K562 (cell line): Measurements from ENCODE around the gene DTHD1. TPM values are rescaled to one million over a fixed set of nuclear protein-coding genes. Genes with fewer than 3 reads are reported as not detected.

Source experiments
- ATAC-seq: fragments of 200-7000 bp; cut with Tn5 transposase; 3 replicates; pipeline ENCODE4 v1.9.1; 2020; ENCODE audit warnings: moderate library complexity
- BruUV-seq: library from RNA; stranded (reverse); fragments of 400-500 nt; replicated peaks from 2 replicates; lab custom pipeline; 2021; lab: Mats Ljungman, UMichigan
- CTCF ChIA-PET: fragments of 300-600 bp; formaldehyde crosslinking; extraction: SDS; loops from one replicate; lab custom pipeline; 2021; ENCODE audit warnings: low intra/inter-chr PET ratio; lab: Yijun Ruan, JAX
- POLR2A ChIA-PET: fragments of 300-600, 350-650 bp; sonication (Branson Sonifier 250); formaldehyde crosslinking; extraction: SDS; loops from one replicate; lab custom pipeline; 2021; ENCODE audit warnings: antibody characterized with exemption, inconsistent platforms; lab: Yijun Ruan, JAX
- DNase-seq, 4 experiments: peaks; one replicate each; pipeline versions ENCODE4 v3.0.0 to v3.0.0-alpha.2; 2011 to 2018; ENCODE audit warnings: low spot score in 3 of 4, mixed read lengths in 3 of 4; ENCODE audit errors: extremely low read depth in 1 of 4
- FAIRE-seq: peaks from 2 replicates; lab custom pipeline; 2011; peaks lifted over from hg19 to GRCh38; lab: Jason Lieb, UNC
- H2AFZ ChIP-seq: 2 replicates; pipeline ENCODE4 v1.6.0; 2011; ENCODE audit warnings: low read depth, low read length, control low read depth, inconsistent platforms
- H3K27ac ChIP-seq: fragments of 200-600 bp; 3 replicates; pipeline ENCODE4 v1.8.0; 2011; ENCODE audit warnings: low read depth, mild to moderate bottlenecking, control low read depth, inconsistent platforms, low read length, moderate library complexity, mixed read lengths; ENCODE audit errors: extremely low read depth
- H3K27me3 ChIP-seq, 2 experiments: fragments of 300-600 bp in 1 of 2; 2 replicates in 1 of 2; 3 replicates in 1 of 2; pipeline versions ENCODE4 v1.6.0 to v1.8.0; 2011; ENCODE audit warnings: inconsistent platforms in 2 of 2, low read length in 2 of 2, mild to moderate bottlenecking in 1 of 2, mixed read lengths in 1 of 2, moderate library complexity in 1 of 2; ENCODE audit not compliant: control insufficient read depth in 2 of 2, insufficient read depth in 2 of 2
- H3K36me3 ChIP-seq: fragments of 300-600 bp; 3 replicates; pipeline ENCODE4 v1.8.0; 2011; ENCODE audit warnings: mild to moderate bottlenecking, low read length, inconsistent platforms; ENCODE audit not compliant: control insufficient read depth, insufficient read depth
- H3K4me1 ChIP-seq, 2 experiments: fragments of 200-600 bp in 1 of 2; replicated peaks in 1 of 2; 2 replicates in 1 of 2; 3 replicates in 1 of 2; pipeline versions ENCODE4 v1.5.1 to v1.8.0; 2011; ENCODE audit warnings: inconsistent platforms in 2 of 2, low read length in 2 of 2, mild to moderate bottlenecking in 1 of 2, mixed read lengths in 1 of 2, moderate library complexity in 1 of 2; ENCODE audit not compliant: control insufficient read depth in 2 of 2, insufficient read depth in 2 of 2
- H3K4me2 ChIP-seq: 2 replicates; pipeline ENCODE4 v1.6.1; 2011; ENCODE audit warnings: low read length, control low read depth, inconsistent platforms, mixed read lengths; ENCODE audit not compliant: insufficient read depth
- H3K4me3 ChIP-seq: fragments of 200-600 bp; sonication (generic), shearing (Covaris generic); 2 replicates; pipeline ENCODE4 v1.5.1; 2016; ENCODE audit warnings: control low read depth, inconsistent platforms
- H3K79me2 ChIP-seq: fragments of 200-600 bp; 3 replicates; pipeline ENCODE4 v1.8.0; 2011; ENCODE audit warnings: low read length, inconsistent platforms; ENCODE audit not compliant: control insufficient read depth, insufficient read depth
- H3K9ac ChIP-seq, 2 experiments: 2 replicates each; pipeline versions ENCODE4 v1.6.0 to v1.6.1; 2011; ENCODE audit warnings: low read depth in 2 of 2, low read length in 2 of 2, control low read depth in 1 of 2, inconsistent platforms in 1 of 2, mild to moderate bottlenecking in 1 of 2, mixed read lengths in 1 of 2; ENCODE audit not compliant: insufficient read depth in 1 of 2
- H3K9me1 ChIP-seq: one replicate; pipeline ENCODE4 v1.6.0; 2011; ENCODE audit warnings: inconsistent platforms, mild to moderate bottlenecking, low read length, moderate library complexity; ENCODE audit not compliant: control insufficient read depth, insufficient read depth
- H3K9me3 ChIP-seq: replicated peaks from 2 replicates; pipeline ENCODE4 v1.5.1; 2011; ENCODE audit warnings: low read depth, low read length, inconsistent platforms; ENCODE audit not compliant: control insufficient read depth, insufficient read depth
- H4K20me1 ChIP-seq: replicated peaks from 2 replicates; pipeline ENCODE4 v1.6.1; 2011; ENCODE audit warnings: low read length, inconsistent platforms, mixed read lengths; ENCODE audit not compliant: control insufficient read depth, insufficient read depth
- ARHGAP35 ChIP-seq: fragments of 450-650 bp; IDR thresholded peaks from 2 replicates; pipeline ENCODE4 v1.6.1; 2018; ENCODE audit not compliant: partially characterized antibody
- BACH1 ChIP-seq: fragments of 200-800 bp; sonication (Bioruptor generic); IDR thresholded peaks from 2 replicates; pipeline ENCODE4 v1.6.1; 2016; ENCODE audit warnings: missing genetic modification characterization, missing compliant biosample characterization
- BRCA1 ChIP-seq, 2 experiments: fragments of 450-650 bp in 1 of 2; sonication (generic) in 1 of 2; formaldehyde crosslinking in 1 of 2; IDR thresholded peaks; 2 replicates each; pipeline versions ENCODE4 v1.5.0 to v1.6.1; 2017 to 2020; ENCODE audit warnings: mild to moderate bottlenecking in 1 of 2, missing genetic modification reagents in 1 of 2
- CC2D1A ChIP-seq: fragments of 450-650 bp; IDR thresholded peaks from 2 replicates; pipeline ENCODE4 v1.6.1; 2017; ENCODE audit warnings: mild to moderate bottlenecking
- L3MBTL2 ChIP-seq: fragments of 450-650 bp; IDR thresholded peaks from 2 replicates; pipeline ENCODE4 v1.6.1; 2016; ENCODE audit warnings: mild to moderate bottlenecking, moderate library complexity
- MAFG ChIP-seq: fragments of 450-650 bp; conservative IDR thresholded peaks from 2 replicates; pipeline ENCODE4 v1.6.1; 2016; ENCODE audit warnings: missing genetic modification characterization, missing compliant biosample characterization
- NCOA4 ChIP-seq: fragments of 450-650 bp; IDR thresholded peaks from 2 replicates; pipeline ENCODE4 v1.6.1; 2018; ENCODE audit warnings: mild to moderate bottlenecking; ENCODE audit not compliant: partially characterized antibody
- NFATC3 ChIP-seq: fragments of 450-650 bp; IDR thresholded peaks from 2 replicates; pipeline ENCODE4 v1.6.1; 2017; ENCODE audit warnings: mild to moderate bottlenecking
- PHB ChIP-seq: fragments of 250-450 bp; sonication (Bioruptor Pico); IDR thresholded peaks from 2 replicates; pipeline ENCODE4 v1.5.0; 2021
- RBM22 ChIP-seq: fragments of 200-400 bp; formaldehyde crosslinking; IDR thresholded peaks from 2 replicates; pipeline ENCODE4 v1.6.1; 2018; ENCODE audit warnings: low read length, low read depth; ENCODE audit not compliant: poor library complexity, severe bottlenecking
- RFX5 ChIP-seq: IDR thresholded peaks from 2 replicates; pipeline ENCODE4 v1.6.1; 2011; ENCODE audit warnings: low read depth, mild to moderate bottlenecking, improper control_type of control experiment, low read length
- SRSF3 ChIP-seq: fragments of 200-400 bp; formaldehyde crosslinking; IDR thresholded peaks from 2 replicates; pipeline ENCODE4 v1.6.1; 2016; ENCODE audit warnings: mild to moderate bottlenecking, low read length, moderate library complexity; ENCODE audit not compliant: insufficient read depth
- TEAD2 ChIP-seq: fragments of 450-650 bp; IDR thresholded peaks from 2 replicates; pipeline ENCODE4 v1.6.1; 2016; ENCODE audit warnings: missing genetic modification characterization, control low read depth, missing compliant biosample characterization
- XRCC3 ChIP-seq: fragments of 450-650 bp; IDR thresholded peaks from 2 replicates; pipeline ENCODE4 v1.6.1; 2017; ENCODE audit warnings: mild to moderate bottlenecking, moderate library complexity
- ZFP1 ChIP-seq: fragments of 450-650 bp; formaldehyde crosslinking; IDR thresholded peaks from 2 replicates; pipeline ENCODE4 v1.4.0; 2020; ENCODE audit warnings: mild to moderate bottlenecking, mixed read lengths
- ZNF133 ChIP-seq: fragments of 250-450 bp; sonication (Bioruptor Pico); IDR thresholded peaks from 2 replicates; pipeline ENCODE4 v1.4.0; 2020; ENCODE audit warnings: mild to moderate bottlenecking
- WGBS: fragments of 100-300 bp; shearing (Covaris generic); methylation state at CpG from one replicate; pipeline ENCODE4 v1.1.6; 2016; ENCODE audit warnings: low coverage, mixed read lengths; ENCODE audit not compliant: insufficient coverage; ENCODE audit errors: missing lambda C conversion rate; 5-methylcytosine and 5-hydroxymethylcytosine counted together
- in situ Hi-C: fragments of 300-500 bp; cut with MboI; formaldehyde crosslinking; loops from 4 replicates; pipeline ENCODE4 v1.15.0; 2018; ENCODE audit warnings: inconsistent platforms, mixed read lengths
- intact Hi-C: fragments of 100-400 bp; cut with micrococcal nuclease; formaldehyde crosslinking; loops from 2 replicates; pipeline ENCODE4 v1.14.2; 2022
- polyA plus RNA-seq, 8 experiments: library from polyadenylated mRNA; depleted of rRNA in 4 of 8; stranded (reverse) in 5 of 8; unstranded in 3 of 8; fragments of >200 nt; fragmentation: Nextera tagmentation in 2 of 8; fragmentation: Illumina TruSeq in 1 of 8; extraction: Ambion mirVana in 2 of 8; extraction: Trizol in 1 of 8; gene quantifications; 2 replicates each; pipeline versions ENCODE4 v1.2.1 to v1.2.3, GENCODE V29; 2011 to 2014; ENCODE audit warnings: inconsistent platforms in 1 of 8, missing spikeins in 1 of 8
- total RNA-seq, 7 experiments: library from RNA; depleted of rRNA in 6 of 7; stranded (reverse); fragments of >200 nt in 6 of 7; fragmentation: Illumina TruSeq in 2 of 7; extraction: Trizol in 2 of 7; gene quantifications; 2 replicates each; pipeline versions ENCODE4 v1.2.1 to v1.2.3, GENCODE V29; 2011 to 2021; ENCODE audit warnings: low replicate concordance in 1 of 7
- TF ChIP-seq, protein P1 (sequence below): IDR thresholded peaks from 3 replicates; pipeline ENCODE4 v1.6.1; 2011; ENCODE audit warnings: borderline replicate concordance, mild to moderate bottlenecking; ENCODE audit not compliant: insufficient read length, insufficient read depth
- TF ChIP-seq, protein P2 (sequence below): fragments of 450-650 bp; IDR thresholded peaks from 2 replicates; pipeline ENCODE4 v1.6.1; 2018; ENCODE audit not compliant: partially characterized antibody

Gene DTHD1
- total and polyA plus RNA-seq, 9 of the 15 experiments (the other 6 are each of a cell fraction or from before 2014, with no cell fraction given) = not detected

DNA sequence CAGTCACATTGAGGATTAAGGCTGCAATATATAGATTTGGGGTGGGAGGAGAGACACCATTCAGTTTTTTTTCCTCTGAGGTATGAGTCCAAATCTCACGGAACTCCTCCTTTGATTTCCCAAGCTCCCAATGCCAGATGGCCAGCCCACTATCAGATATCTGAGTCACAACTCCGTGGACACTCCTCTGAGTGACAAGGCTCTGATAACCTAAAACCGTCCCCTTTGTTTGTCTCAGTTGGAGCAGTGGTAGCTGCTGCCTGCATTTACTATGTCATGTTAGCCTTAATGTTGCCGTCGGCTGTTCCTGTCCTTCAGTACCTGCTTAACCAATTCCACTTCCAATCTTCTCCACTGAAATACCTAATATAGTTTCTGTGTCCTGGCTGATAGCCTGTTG is 107.3 kb downstream of the DTHD1 start (continued):
- TF ChIP-seq, protein P1, sequence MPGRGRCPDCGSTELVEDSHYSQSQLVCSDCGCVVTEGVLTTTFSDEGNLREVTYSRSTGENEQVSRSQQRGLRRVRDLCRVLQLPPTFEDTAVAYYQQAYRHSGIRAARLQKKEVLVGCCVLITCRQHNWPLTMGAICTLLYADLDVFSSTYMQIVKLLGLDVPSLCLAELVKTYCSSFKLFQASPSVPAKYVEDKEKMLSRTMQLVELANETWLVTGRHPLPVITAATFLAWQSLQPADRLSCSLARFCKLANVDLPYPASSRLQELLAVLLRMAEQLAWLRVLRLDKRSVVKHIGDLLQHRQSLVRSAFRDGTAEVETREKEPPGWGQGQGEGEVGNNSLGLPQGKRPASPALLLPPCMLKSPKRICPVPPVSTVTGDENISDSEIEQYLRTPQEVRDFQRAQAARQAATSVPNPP = no peak
- TF ChIP-seq NCOA4 (no peak), XRCC3 (no peak)

DNA sequence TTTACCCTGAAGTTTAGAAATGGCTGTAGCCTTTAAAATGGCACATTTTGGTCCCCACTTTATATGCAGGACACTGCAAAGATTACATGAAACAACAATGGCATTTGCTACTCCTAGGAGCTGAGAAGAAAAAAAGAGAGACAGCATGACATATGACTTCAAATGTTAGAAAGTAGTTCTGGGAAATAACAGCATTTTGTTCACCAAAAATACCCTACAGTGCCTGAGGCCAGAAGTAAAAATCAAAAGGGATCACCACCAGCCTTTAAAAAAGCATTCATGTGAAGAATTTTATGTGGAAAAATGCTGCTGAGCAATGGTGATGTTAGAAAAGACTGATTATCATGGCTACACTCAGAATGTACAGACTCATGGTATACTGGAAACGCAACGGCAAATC is 110.0 kb downstream of the DTHD1 start:
- Histone ChIP-seq H3K9ac (no peak overlapping the region), H3K27me3 (no peaks in the 10 kb centered on the region), H3K9me3 (no peaks in the 10 kb centered on the region), H4K20me1 (no peaks in the 10 kb centered on the region), H3K4me3 (no peak overlapping the region), H3K36me3 (no peaks in the 10 kb centered on the region), H3K79me2 (no peaks in the 10 kb centered on the region), H3K4me1 (no peaks in the 10 kb centered on the region), H2AFZ (no peak overlapping the region), H3K4me2 (no peak overlapping the region), H3K9me1 (no peaks in the 10 kb centered on the region), H3K27ac (no peak overlapping the region)
- intact Hi-C loops = no loop called here
- DNase-seq (no peak), ATAC-seq (no peak), FAIRE-seq (no peak)
- ChIA-PET CTCF (no interaction called here), POLR2A (no interaction called here)
- in situ Hi-C loops = no loop called here
- no TSS peak for BruUV-seq
- no peak for TF ChIP-seq ZNF133 (CRISPR knock-in tag)
- no peak for TF ChIP-seq ARHGAP35
- TF ChIP-seq NFATC3 = no peak
- TF ChIP-seq RBM22 = no peak
- no peak for TF ChIP-seq L3MBTL2
- no peak for TF ChIP-seq PHB (CRISPR knock-in tag)
- TF ChIP-seq, protein P2, sequence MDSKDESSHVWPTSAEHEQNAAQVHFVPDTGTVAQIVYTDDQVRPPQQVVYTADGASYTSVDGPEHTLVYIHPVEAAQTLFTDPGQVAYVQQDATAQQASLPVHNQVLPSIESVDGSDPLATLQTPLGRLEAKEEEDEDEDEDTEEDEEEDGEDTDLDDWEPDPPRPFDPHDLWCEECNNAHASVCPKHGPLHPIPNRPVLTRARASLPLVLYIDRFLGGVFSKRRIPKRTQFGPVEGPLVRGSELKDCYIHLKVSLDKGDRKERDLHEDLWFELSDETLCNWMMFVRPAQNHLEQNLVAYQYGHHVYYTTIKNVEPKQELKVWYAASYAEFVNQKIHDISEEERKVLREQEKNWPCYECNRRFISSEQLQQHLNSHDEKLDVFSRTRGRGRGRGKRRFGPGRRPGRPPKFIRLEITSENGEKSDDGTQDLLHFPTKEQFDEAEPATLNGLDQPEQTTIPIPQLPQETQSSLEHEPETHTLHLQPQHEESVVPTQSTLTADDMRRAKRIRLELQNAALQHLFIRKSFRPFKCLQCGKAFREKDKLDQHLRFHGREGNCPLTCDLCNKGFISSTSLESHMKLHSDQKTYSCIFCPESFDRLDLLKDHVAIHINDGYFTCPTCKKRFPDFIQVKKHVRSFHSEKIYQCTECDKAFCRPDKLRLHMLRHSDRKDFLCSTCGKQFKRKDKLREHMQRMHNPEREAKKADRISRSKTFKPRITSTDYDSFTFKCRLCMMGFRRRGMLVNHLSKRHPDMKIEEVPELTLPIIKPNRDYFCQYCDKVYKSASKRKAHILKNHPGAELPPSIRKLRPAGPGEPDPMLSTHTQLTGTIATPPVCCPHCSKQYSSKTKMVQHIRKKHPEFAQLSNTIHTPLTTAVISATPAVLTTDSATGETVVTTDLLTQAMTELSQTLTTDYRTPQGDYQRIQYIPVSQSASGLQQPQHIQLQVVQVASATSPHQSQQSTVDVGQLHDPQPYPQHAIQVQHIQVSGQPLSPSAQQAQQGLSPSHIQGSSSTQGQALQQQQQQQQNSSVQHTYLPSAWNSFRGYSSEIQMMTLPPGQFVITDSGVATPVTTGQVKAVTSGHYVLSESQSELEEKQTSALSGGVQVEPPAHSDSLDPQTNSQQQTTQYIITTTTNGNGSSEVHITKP = no peak
- TF ChIP-seq CC2D1A = no peak
- no peak for TF ChIP-seq BACH1 (tag)
- no peak for TF ChIP-seq SRSF3
- TF ChIP-seq TEAD2 = no peak
- no peak for TF ChIP-seq BRCA1 (IDR thresholded peaks at IDR 0.05)
- TF ChIP-seq BRCA1 (CRISPR knock-in tag; IDR thresholded peaks at IDR 0.05) = no peak
- no peak for TF ChIP-seq RFX5
- TF ChIP-seq ZFP1 (CRISPR knock-in tag) = no peak
- no peak for TF ChIP-seq MAFG
- WGBS = 4% methylated on average over 2 of the region's 2 CpGs
